ENCODE data around the gene STOM.

The STOM gene

DNA sequence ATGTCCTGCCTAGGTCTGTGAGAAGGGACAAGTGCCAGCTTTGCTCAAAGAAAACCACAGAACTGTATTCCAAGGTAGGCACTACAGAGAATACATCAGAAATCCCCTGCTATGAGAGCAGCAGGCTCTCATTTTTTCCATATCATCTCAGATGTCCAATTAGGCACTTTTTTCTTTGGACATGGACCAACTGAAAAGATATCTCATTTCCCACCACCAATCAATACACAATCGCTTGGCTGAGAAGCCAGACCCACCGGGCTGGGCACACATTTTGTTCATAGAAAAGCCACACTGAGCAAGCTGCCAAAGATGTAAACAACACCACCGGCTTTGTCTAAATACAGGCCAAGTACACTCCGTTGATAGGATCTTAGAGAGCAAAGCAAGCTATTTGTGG is 25.9 kb downstream of the STOM start:
- peak; percentile 39 for DNase-seq

DNA sequence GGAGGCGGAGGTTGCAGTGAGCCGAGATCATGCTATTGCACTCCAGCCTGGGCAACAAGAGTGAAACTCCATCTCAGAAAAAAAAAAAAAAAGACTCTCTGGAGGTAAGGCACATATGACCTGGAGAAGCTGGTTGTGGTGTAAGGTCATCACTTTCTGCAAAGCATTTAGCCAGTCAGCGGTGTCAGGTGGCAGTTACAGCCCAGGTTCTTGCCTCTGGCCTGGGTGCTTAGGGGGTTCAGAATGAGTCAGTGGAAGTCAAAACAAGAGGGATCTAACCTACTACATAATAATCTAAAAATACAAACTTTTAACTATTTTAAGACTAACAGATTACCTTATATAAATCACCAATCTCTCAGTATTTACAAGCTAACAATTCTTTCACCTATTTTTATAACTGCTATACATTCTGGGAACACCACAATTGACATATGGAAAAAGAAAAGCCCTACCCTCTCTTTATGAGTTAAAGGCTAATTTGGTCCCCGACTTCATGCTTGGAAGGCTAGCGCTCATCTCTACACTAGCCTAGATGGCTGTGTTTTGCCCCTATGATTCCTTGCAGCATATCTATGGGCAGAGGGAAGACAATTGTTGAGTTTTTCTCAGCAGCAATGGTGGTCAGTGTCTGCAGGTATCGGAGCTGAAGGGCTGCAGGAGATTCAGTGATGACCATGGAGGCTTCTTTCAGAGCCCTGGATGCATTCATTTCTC is 29.2 kb downstream of the STOM start:
- no peak for DNase-seq

DNA sequence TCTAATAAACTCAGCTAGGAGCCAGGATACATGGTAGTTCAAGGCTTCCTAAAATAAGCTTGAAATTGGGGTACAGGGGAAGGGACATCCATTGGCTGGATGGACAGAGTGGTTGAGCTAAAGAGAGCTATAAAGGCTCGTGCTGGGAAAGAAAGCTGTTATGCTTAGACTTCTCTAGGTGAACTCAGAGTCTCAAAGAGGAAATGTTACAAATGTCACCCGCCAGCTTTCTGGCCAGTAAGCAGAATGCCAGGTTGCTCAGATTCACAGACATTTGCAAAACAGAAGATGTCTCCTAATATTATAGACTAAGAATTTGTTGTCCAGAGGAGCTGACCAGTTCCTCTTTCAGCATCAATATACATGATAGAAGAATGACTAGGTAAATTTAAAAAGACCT is 30.6 kb downstream of the STOM start:
- DNase-seq = no peak

- DNase-seq = no peak
Observed at GRCh38 chr9:121336665-121337064, 33.4 kb downstream of the STOM start.

DNA sequence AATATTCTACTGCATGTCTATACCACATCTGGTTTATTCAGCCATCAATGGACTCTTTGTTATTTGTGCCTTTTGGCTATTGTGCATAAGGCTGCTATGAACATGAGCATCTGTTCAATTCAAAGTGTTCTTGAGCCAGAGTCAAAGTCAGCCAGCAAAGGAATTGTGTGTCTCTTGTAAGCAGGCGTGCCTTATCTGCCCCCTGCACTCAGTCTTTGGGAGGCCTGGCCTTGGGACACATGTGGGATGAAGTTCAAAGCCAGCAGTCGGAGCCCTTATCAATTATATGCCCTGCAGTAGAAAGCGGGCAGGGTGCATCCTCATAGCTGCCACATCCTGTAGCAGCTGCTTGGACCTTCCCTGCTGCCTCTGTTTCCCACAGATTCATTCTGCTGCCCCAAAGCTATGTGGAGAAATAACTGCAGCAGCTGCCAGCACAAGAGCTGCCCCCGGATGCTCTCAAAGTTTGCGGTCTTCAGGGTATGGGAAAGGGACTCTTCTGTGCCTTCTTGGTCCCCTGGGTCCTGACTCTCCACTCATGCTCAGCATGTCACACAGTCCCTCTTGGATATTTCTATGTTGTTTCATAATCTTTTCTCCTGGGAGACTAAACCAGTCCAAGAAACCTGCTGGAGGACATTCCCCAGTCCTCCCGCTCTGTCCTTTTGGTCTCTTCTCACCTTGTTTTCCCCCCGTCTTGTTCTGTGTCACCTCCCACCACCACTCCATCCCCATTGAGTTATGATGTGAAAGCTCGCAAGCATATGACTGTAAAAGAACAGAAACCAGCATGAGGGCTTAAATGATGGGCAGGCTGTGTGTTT is 35.9 kb downstream of the STOM start:
- DNase-seq = no peak

GRCh38 chr9:121331992-121332685 is 37.9 kb downstream of the STOM start:
- DNase-seq = no peak

DNA sequence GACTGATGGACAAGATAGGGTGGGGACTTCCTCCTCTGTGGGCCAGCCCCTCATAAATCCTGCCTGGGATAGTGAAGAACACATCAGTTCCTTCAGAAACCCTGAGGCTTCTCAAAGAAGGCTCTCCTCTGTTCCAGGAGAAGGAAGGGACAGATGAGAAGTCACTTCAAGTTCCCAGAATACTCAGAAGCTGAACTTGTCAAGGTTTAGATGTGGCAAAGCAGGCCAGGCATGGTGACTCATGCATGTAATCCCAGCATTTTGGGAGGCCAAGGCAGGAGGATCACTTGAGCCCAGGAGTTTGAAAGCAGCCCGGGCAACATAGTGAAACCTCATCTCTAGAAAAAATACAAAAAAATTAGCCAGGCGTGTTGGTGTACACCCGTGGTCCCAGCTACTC is 38.5 kb downstream of the STOM start:
- no peak for DNase-seq

DNA sequence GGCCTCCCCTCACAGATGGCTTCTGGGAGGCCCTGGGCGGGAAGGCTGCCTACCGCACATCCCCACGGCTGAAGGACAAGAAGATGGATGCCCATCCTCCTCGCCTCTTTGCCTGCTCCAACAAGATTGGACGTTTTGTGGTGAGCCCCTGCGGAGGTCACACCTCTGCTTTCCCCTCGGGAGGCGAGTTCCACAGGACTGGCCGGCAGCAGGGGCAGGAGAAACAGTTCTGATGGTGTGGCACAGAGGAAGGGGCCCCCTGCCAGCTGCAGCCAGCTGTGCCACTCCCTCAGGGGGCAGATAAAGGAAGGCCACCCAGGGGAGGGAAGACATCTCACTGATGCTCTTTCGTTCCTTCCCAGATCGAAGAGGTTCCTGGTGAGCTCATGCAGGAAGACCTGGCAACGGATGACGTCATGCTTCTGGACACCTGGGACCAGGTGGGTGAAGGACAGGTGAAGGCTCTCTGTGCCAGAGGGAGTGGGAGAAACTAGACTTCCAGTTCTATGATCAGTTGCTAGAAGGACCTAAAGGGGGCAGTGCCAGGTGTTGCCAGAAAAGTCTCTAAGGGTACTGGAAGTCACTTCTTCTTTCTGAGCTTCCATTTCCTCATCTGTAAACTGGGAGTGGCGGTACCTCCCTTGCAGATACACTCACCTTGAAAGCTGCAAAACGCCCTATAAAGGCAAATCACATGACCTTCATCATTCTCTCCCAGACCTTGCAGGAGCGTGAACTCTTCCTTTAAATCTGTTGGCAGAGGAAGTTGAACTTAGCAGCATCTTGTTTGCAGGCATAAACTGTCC is 41.0 kb downstream of the STOM start:
- no peak for DNase-seq

DNA sequence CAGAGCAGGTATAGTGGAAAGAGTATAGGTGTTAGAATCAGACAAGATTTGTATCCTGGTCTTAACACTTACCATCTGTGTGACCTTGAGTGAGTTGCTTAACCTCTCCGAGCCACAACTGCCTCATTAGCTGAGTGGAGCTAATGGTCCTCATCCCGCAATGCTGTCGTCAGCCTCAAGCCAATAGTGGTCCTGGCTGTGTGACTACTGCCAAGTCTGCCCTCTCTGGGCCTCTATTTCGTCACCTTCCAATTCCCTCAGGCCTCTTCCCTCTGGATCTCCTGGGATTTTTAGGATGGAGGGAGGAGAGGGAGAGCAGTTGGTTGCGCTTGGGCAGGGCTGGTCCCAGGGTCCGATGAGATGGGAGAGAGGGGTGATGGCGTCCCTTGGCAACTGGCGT is 41.6 kb downstream of the STOM start:
- no peak for DNase-seq

DNA sequence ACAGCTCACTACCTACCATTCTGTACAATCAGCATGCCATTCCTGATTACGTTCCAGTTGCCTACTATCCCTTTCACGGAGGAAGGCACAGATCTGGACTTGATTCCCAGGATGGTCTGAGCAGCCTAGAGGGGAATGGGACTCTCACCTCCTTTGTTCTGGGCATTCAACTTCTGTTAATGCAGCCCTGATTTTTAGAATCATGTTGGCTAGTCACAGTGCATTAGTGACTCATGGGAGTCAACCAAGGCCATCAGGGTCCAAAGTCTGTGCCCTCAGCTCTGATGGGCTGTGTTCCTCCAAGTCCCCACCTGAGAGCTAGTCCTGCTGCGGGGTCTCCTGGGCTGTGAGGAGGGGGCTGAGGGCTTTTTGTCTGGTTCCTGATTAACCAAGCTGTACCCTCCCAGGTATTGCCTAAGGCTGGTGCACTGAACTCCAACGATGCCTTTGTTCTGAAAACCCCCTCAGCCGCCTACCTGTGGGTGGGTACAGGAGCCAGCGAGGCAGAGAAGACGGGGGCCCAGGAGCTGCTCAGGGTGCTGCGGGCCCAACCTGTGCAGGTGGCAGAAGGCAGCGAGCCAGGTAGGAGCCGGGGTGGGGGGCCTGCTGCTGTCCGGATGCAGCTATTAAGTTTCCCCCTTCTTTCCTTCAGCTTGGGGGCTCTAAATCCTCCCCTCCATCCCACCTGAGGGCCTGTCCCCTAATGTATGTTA is 43.0 kb downstream of the STOM start:
- DNase-seq = no peak

- no peak for DNase-seq
Observed at GRCh38 chr9:121326130-121326838, 43.8 kb downstream of the STOM start.

DNA sequence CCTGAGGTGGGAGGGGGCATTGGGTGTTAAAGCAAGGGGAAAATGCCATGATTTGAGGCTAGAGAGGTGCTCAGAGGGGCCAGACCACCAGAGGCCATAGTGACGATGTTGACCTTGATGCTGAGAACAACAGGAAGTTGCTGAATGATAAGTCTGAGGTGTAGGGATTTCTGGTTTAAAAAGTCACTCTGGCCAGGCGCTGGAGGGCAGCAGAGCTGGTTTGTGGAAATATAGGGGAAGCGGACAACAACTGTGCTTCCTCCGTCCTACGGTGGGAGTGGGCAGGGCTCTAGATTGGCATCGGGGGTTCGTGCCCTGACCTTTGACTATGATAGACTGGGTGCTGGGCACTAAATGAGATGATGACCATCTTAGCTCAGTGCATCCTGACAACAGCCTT is 44.7 kb downstream of the STOM start:
- DNase-seq = no peak

- no peak for DNase-seq
Observed at GRCh38 chr9:121324755-121325154, 45.3 kb downstream of the STOM start.

DNA sequence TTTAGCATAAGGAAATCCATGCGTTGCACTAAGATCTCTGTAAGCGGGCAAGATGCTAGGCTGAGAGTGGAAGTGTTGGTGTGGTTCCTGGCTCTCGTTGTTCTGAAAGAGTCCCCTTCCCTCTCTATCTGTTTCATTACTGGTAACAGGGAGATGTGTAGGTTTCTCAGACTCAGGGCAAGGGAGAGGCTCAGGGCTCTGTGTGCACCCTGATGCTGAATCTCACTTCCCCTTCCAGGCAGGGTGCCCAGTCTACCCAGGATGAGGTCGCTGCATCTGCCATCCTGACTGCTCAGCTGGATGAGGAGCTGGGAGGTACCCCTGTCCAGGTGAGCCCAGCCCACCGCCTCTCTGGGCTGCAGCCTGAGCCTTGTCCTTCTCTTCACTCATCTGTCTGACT is 45.7 kb downstream of the STOM start:
- DNase-seq = no peak

DNA sequence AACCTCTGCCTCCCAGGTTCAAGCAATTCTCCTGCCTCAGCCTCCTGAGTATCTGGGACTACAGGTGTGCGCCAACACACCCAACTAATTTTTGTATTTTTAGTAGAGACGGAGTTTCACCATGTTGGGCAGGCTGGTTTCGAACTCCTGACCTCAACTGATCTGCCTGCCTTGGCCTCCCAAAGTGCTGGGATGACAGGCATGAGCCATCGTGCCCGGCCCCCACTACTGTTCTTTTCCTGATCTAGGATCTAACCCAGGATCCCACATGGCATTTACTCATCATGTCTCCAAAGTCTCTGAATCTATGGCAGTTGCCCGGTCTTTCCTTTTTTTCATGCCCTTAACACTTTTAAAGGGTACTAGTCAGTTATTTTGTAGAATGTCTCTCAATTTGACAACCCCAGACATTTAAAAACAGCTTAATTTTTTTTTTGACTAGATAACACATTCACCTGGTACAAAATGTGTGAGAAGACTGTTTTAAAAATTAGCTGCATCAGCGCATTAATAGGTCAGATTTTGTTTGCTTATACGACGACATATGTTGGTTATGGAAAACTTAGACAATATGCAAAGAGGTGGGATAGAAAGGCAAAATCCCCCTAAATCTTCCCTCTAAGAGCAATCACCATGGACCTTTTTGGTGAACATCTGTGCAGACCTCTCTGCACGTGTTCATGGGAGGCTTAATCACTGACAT is 46.5 kb downstream of the STOM start:
- no peak for DNase-seq

DNA sequence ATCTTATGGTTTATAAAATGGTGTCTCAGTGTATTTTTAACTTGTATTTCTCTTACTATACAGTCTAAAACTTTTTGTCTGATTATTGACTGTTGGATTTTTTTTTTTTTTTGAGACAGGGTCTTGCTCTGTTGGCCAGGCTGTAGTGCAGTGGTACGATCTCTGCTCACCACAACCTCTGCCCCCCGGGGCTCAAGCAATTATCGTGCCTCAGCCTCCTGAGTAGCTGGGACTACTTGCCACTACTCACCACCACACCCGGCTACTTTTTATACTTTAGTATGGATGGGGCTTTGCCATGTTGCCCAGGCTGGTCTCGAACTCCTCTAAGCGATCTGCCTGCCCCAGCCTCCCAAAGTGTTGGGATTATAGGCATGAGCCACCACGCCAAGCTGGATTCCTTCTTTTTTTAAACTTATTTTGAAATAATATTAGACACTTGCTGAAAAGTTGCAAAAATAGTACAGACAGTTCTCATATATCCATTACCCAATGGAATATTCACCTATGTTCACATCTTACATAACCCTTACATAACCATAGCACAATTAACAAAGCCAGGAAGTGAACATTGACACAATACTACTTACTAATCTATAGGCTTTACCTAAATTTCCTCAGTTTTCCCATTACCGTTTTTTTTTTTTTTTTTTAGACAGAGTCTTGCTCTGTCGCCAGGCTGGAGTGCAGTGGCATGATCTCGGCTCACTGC is 47.2 kb downstream of the STOM start:
- DNase-seq = no peak

DNA sequence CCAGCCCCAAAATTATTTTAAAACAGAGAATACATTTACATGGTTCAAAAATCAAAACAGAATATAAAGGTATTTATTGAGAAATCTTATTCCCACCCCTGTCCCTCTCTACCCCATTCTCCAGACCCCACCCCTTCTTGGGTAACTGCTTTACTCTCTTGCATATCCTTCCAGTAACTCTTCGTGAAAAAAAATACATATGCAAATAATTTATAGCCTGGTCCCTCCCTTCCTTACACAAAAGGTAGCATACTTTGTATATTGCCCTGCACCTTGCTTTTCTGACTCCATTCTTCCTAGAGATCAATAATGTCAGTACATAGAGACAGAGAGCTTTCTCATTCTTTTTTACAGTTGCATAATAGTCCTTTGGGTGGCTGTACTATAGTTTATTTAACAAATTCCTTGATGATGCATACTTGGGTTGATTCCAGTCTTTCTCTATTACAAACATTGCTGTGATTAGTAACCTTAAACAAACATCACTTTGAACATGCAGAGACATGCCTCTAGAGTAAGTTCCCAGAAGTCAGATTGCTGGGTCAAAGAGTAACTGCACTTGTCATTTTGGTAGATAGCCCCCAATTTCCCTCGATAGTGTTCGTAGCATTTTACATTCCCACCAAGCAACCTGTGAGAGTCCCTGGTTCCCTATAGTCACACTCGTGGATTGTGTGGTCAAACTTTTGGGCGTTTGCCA is 47.9 kb downstream of the STOM start:
- no peak for DNase-seq

DNA sequence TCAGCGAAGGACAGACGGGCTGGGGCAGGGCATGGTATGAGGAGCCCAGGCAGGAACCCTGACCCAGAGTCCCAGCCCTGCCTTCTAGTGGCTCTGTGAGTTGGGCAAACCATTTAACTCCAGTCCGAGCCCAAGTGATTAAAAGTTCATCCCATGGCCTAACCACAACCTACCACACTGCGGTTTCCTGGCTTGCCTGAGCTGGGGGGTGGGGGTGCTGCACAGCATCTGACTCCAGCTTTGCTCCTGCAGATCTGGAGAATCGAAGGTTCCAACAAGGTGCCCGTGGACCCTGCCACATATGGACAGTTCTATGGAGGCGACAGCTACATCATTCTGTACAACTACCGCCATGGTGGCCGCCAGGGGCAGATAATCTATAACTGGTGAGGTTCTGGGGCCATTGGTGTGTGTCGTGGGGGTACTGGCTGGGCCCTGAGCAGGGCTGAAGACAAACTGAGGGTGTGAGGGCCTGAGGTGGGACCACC is 49.0 kb downstream of the STOM start:
- DNase-seq = no peak

- DNase-seq = no peak
Observed at GRCh38 chr9:121319383-121319780, 50.7 kb downstream of the STOM start.
